GDM1 (cell line): Measurements from ENCODE around the gene CTNNA1.
"Not testable (repeated sequence)": the region's sequence is repeated elsewhere in the genome, so short reads cannot be mapped to it uniquely, and the experiment has no call there.

ENCODE experiments used
- DNase-seq: peaks from one replicate; lab custom pipeline; 2025; lab: John Stamatoyannopoulos, UW

The CTNNA1 gene

GRCh38 chr5:138809391-138809790 is 56.2 kb downstream of the CTNNA1 start:
- no peak for DNase-seq

GRCh38 chr5:138810861-138811260 is 57.6 kb downstream of the CTNNA1 start:
- not testable (repeated sequence) for DNase-seq

GRCh38 chr5:138815529-138815928 is 62.3 kb downstream of the CTNNA1 start:
- no peak for DNase-seq

- no peak for DNase-seq
Observed at GRCh38 chr5:138817241-138817640, 64.0 kb downstream of the CTNNA1 start.

GRCh38 chr5:138819081-138819480 is 65.9 kb downstream of the CTNNA1 start:
- no peak for DNase-seq

- no peak for DNase-seq
Observed at GRCh38 chr5:138820695-138821094, 67.5 kb downstream of the CTNNA1 start.

GRCh38 chr5:138824516-138824915 is 71.3 kb downstream of the CTNNA1 start:
- no peak for DNase-seq

GRCh38 chr5:138824924-138825863 is 72.0 kb downstream of the CTNNA1 start:
- no peak for DNase-seq

GRCh38 chr5:138828556-138828955 is 75.3 kb downstream of the CTNNA1 start:
- no peak for DNase-seq

- no peak for DNase-seq
Observed at GRCh38 chr5:138829341-138829740, 76.1 kb downstream of the CTNNA1 start.

- DNase-seq, result no peak
Observed at GRCh38 chr5:138831703-138832102, 78.5 kb downstream of the CTNNA1 start.

GRCh38 chr5:138832218-138832617 is 79.0 kb downstream of the CTNNA1 start:
- DNase-seq, result no peak

- no peak for DNase-seq
Observed at GRCh38 chr5:138833080-138833479, 79.9 kb downstream of the CTNNA1 start.

GRCh38 chr5:138833726-138834480 is 80.7 kb downstream of the CTNNA1 start:
- no peak for DNase-seq

- not testable (repeated sequence) for DNase-seq
Observed at GRCh38 chr5:138834853-138835252, 81.6 kb downstream of the CTNNA1 start.

GRCh38 chr5:138837160-138837559 is 83.9 kb downstream of the CTNNA1 start:
- no peak for DNase-seq

GRCh38 chr5:138840103-138840502 is 86.9 kb downstream of the CTNNA1 start:
- no peak for DNase-seq

- DNase-seq, result no peak
Observed at GRCh38 chr5:138841531-138841930, 88.3 kb downstream of the CTNNA1 start.

GRCh38 chr5:138843316-138844124 is 90.3 kb downstream of the CTNNA1 start:
- DNase-seq, result no peak

- DNase-seq, result no peak
Observed at GRCh38 chr5:138844125-138844461, 90.9 kb downstream of the CTNNA1 start.

- DNase-seq, result no peak
Observed at GRCh38 chr5:138844812-138845513, 91.7 kb downstream of the CTNNA1 start.

GRCh38 chr5:138849439-138849838 is 96.2 kb downstream of the CTNNA1 start:
- no peak for DNase-seq
